Measurements from ENCODE around the gene YWHAH.

Gene YWHAH

GRCh38 chr22:31950226-31950625 lies 5.9 kb downstream of the YWHAH start:
- DNase-seq (ENCODE audit: low read depth, low spot score): no peak

- no peak for DNase-seq (ENCODE audit: low read depth, low spot score)
Observed at GRCh38 chr22:31951194-31952093, 7.1 kb downstream of the YWHAH start.

- no peak for DNase-seq (ENCODE audit: low read depth, low spot score)
Observed at GRCh38 chr22:31952094-31952401, 7.7 kb downstream of the YWHAH start.

- peak; percentile 28 for DNase-seq (ENCODE audit: low read depth, low spot score)
Observed at GRCh38 chr22:31952472-31952871, 8.1 kb downstream of the YWHAH start.

- DNase-seq (ENCODE audit: low read depth, low spot score): no peak
Observed at GRCh38 chr22:31953261-31953660, 8.9 kb downstream of the YWHAH start.

- no peak for DNase-seq (ENCODE audit: low read depth, low spot score)
Observed at GRCh38 chr22:31954535-31955523, 10.5 kb downstream of the YWHAH start.

GRCh38 chr22:31956360-31956759 lies 12.0 kb downstream of the YWHAH start:
- no peak for DNase-seq (ENCODE audit: low read depth, low spot score)

GRCh38 chr22:31957970-31958594 lies 13.7 kb downstream of the YWHAH start:
- no peak for DNase-seq (ENCODE audit: low read depth, low spot score)

- DNase-seq (ENCODE audit: low read depth, low spot score): no peak
Observed at GRCh38 chr22:31958625-31959239, 14.4 kb downstream of the YWHAH start.

- no peak for DNase-seq (ENCODE audit: low read depth, low spot score)
Observed at GRCh38 chr22:31960767-31961166, 16.4 kb downstream of the YWHAH start.

- DNase-seq (ENCODE audit: low read depth, low spot score): no peak
Observed at GRCh38 chr22:31962387-31963125, 18.2 kb downstream of the YWHAH start.

GRCh38 chr22:31968022-31968421 lies 23.7 kb downstream of the YWHAH start:
- no peak for DNase-seq (ENCODE audit: low read depth, low spot score)

- DNase-seq (ENCODE audit: low read depth, low spot score): no peak
Observed at GRCh38 chr22:31969789-31970489, 25.6 kb downstream of the YWHAH start.

- no peak for DNase-seq (ENCODE audit: low read depth, low spot score)
Observed at GRCh38 chr22:31970490-31971444, 26.4 kb downstream of the YWHAH start.

- DNase-seq (ENCODE audit: low read depth, low spot score): no peak
Observed at GRCh38 chr22:31972180-31972579, 27.8 kb downstream of the YWHAH start.

- no peak for DNase-seq (ENCODE audit: low read depth, low spot score)
Observed at GRCh38 chr22:31973739-31974138, 29.4 kb downstream of the YWHAH start.

GRCh38 chr22:31977141-31977841 lies 33.0 kb downstream of the YWHAH start:
- DNase-seq (ENCODE audit: low read depth, low spot score): no peak

GRCh38 chr22:31977939-31978338 lies 33.6 kb downstream of the YWHAH start:
- no peak for DNase-seq (ENCODE audit: low read depth, low spot score)
